Lower leg skin (tissue), 3 donors: Measurements from ENCODE around the gene CLCN3.

Experiments
- CTCF ChIP-seq, 3 donors: fragments of 450-650 bp; IDR thresholded peaks; one replicate each; pipeline ENCODE4 v1.5.1; 2016; ENCODE audit warnings: antibody characterized with exemption in 3 of 3, mild to moderate bottlenecking in 3 of 3, moderate library complexity in 2 of 3
- POLR2A ChIP-seq, 2 donors: fragments of 450-650 bp; IDR thresholded peaks; one replicate each; pipeline ENCODE4 v1.6.1; 2016 to 2017; ENCODE audit warnings: antibody characterized with exemption in 2 of 2, mild to moderate bottlenecking in 1 of 2, moderate library complexity in 1 of 2

GRCh38 chr4:169744601-169745000, 124.2 kb downstream of the CLCN3 start:
- TF ChIP-seq CTCF (IDR thresholded peaks at IDR 0.05) (no peak), POLR2A (IDR thresholded peaks at IDR 0.05) (no peak)
